MG63 (cell line): ENCODE data around the gene SP6. TPM values are rescaled to one million over a fixed set of nuclear protein-coding genes. Genes with fewer than 3 reads are reported as not detected.

Experiments used
- DNase-seq: peaks from one replicate; pipeline ENCODE4 v3.0.0-alpha.2; 2020
- H3K27me3 ChIP-seq: fragments of 250-450 bp; sonication (Bioruptor Pico); 2 replicates; pipeline ENCODE4 v1.5.1; 2020; ENCODE audit warnings: mild to moderate bottlenecking, moderate library complexity
- H3K36me3 ChIP-seq: fragments of 250-450 bp; sonication (Bioruptor Pico); 2 replicates; pipeline ENCODE4 v1.5.1; 2020; ENCODE audit warnings: mild to moderate bottlenecking, moderate library complexity
- H3K4me3 ChIP-seq: fragments of 250-450 bp; sonication (Bioruptor Pico); 2 replicates; pipeline ENCODE4 v1.5.1; 2020; ENCODE audit warnings: mild to moderate bottlenecking, moderate library complexity
- H3K9me3 ChIP-seq: fragments of 250-450 bp; sonication (Bioruptor Pico); 2 replicates; pipeline ENCODE4 v1.5.1; 2020; ENCODE audit warnings: mild to moderate bottlenecking, moderate library complexity
- total RNA-seq: library from RNA; depleted of rRNA; stranded (reverse); fragments of >200 nt; shearing (Covaris generic); gene quantifications from 2 replicates; pipeline ENCODE4 v1.2.3, GENCODE V29; 2014; ENCODE audit warnings: low replicate concordance; rRNA removed

The SP6 gene
- not detected in 2 replicates for total RNA-seq

GRCh38 chr17:47850692-47851573, at the start of gene SP6:
Gene SP6 (minus strand): TSS chr17:47851163. CDS start chr17:47848429, 2,734 bp downstream.
- no peaks in the 10 kb centered on the region for H3K36me3 ChIP-seq
- no peaks in the 10 kb centered on the region for H3K9me3 ChIP-seq
- peaks cover 22% of the 10 kb centered on the region for H3K27me3 ChIP-seq
- DNase-seq, result no peak
- H3K4me3 ChIP-seq, result no peak within 1 kb of the TSS

- Histone ChIP-seq H3K27me3 (no peaks in the 10 kb centered on the region), H3K36me3 (peaks cover 17% of the 10 kb centered on the region), H3K4me3 (no peak overlapping the region), H3K9me3 (no peaks in the 10 kb centered on the region)
- DNase-seq, result no peak
These were observed 48.7 kb upstream of the SP6 start for GRCh38 chr17:47899643-47900042.

- Histone ChIP-seq H3K36me3 (peaks cover 13% of the 10 kb centered on the region), H3K9me3 (no peaks in the 10 kb centered on the region), H3K27me3 (no peaks in the 10 kb centered on the region), H3K4me3 (no peak overlapping the region)
- no peak for DNase-seq
These were observed 47.3 kb upstream of the SP6 start for GRCh38 chr17:47898241-47898640.

- Histone ChIP-seq H3K4me3 (peak overlapping the region; percentile 80), H3K27me3 (no peaks in the 10 kb centered on the region), H3K36me3 (peaks cover 13% of the 10 kb centered on the region), H3K9me3 (no peaks in the 10 kb centered on the region)
- DNase-seq, result no peak
These were observed 46.6 kb upstream of the SP6 start for GRCh38 chr17:47897561-47897960.

GRCh38 chr17:47896672-47897490, 45.9 kb upstream of the SP6 start:
- H3K27me3 ChIP-seq, result no peaks in the 10 kb centered on the region
- H3K9me3 ChIP-seq, result no peaks in the 10 kb centered on the region
- H3K36me3 ChIP-seq, result peaks cover 13% of the 10 kb centered on the region
- no peak for DNase-seq
- peak overlapping the region; percentile 80 for H3K4me3 ChIP-seq

GRCh38 chr17:47895856-47896671, 45.1 kb upstream of the SP6 start, which contains the start of gene SP2:
Gene SP2 (plus strand): TSS chr17:47896236. CDS start chr17:47896287, 51 bp downstream.
- peak; percentile 100 for DNase-seq
- Histone ChIP-seq H3K4me3 (peak within 1 kb of the TSS; percentile 91), H3K27me3 (no peaks in the 10 kb centered on the region), H3K36me3 (peaks cover 13% of the 10 kb centered on the region), H3K9me3 (no peaks in the 10 kb centered on the region)

- peak; percentile 27 for DNase-seq
- Histone ChIP-seq H3K36me3 (peaks cover 13% of the 10 kb centered on the region), H3K4me3 (peak overlapping the region; percentile 91)
These were observed 44.4 kb upstream of the SP6 start for GRCh38 chr17:47895347-47895855.

GRCh38 chr17:47894498-47895346, 43.8 kb upstream of the SP6 start:
- peak overlapping the region; percentile 91 for H3K4me3 ChIP-seq
- H3K36me3 ChIP-seq, result peaks cover 13% of the 10 kb centered on the region
- DNase-seq, result no peak
- no peaks in the 10 kb centered on the region for H3K9me3 ChIP-seq
- no peaks in the 10 kb centered on the region for H3K27me3 ChIP-seq

More at GRCh38 chr17:47895347-47895855, 44.4 kb upstream of the SP6 start:
- no peaks in the 10 kb centered on the region for H3K9me3 ChIP-seq
- H3K27me3 ChIP-seq, result no peaks in the 10 kb centered on the region

- no peak for DNase-seq
These were observed 40.7 kb upstream of the SP6 start for GRCh38 chr17:47891545-47892088.

GRCh38 chr17:47889734-47890529, 39.0 kb upstream of the SP6 start:
- Histone ChIP-seq H3K9me3 (no peaks in the 10 kb centered on the region), H3K4me3 (no peak overlapping the region), H3K36me3 (no peaks in the 10 kb centered on the region), H3K27me3 (no peaks in the 10 kb centered on the region)
- peak; percentile 74 for DNase-seq

More at GRCh38 chr17:47891545-47892088, 40.7 kb upstream of the SP6 start:
- H3K9me3 ChIP-seq, result no peaks in the 10 kb centered on the region
- no peaks in the 10 kb centered on the region for H3K27me3 ChIP-seq
- no peak overlapping the region for H3K4me3 ChIP-seq
- H3K36me3 ChIP-seq, result no peaks in the 10 kb centered on the region

- H3K27me3 ChIP-seq, result no peaks in the 10 kb centered on the region
- no peak overlapping the region for H3K4me3 ChIP-seq
- no peak for DNase-seq
- no peaks in the 10 kb centered on the region for H3K9me3 ChIP-seq
- H3K36me3 ChIP-seq, result no peaks in the 10 kb centered on the region
These were observed 37.3 kb upstream of the SP6 start for GRCh38 chr17:47888293-47888692.

GRCh38 chr17:47884905-47885730, 34.2 kb upstream of the SP6 start:
- no peak for DNase-seq
- Histone ChIP-seq H3K27me3 (no peaks in the 10 kb centered on the region), H3K9me3 (no peaks in the 10 kb centered on the region), H3K4me3 (no peak overlapping the region), H3K36me3 (no peaks in the 10 kb centered on the region)

- no peaks in the 10 kb centered on the region for H3K27me3 ChIP-seq
- DNase-seq, result no peak
- H3K36me3 ChIP-seq, result no peaks in the 10 kb centered on the region
- no peak overlapping the region for H3K4me3 ChIP-seq
- no peaks in the 10 kb centered on the region for H3K9me3 ChIP-seq
These were observed 33.4 kb upstream of the SP6 start for GRCh38 chr17:47884427-47884740.
